ENCODE measurements around the gene EIF4E2. TPM values are rescaled to one million over a fixed set of nuclear protein-coding genes. Genes with fewer than 3 reads are reported as not detected.

EIF4E2 gene
- total RNA-seq, 1 donor from 2014 or later: 97.0 TPM

- H3K9me3 Mint-ChIP-seq: no peaks in the 10 kb centered on the region
- no peaks in the 10 kb centered on the region for H4K20me1 ChIP-seq (ENCODE audit: low read depth)
- no peaks in the 10 kb centered on the region for H3K36me3 ChIP-seq
- H3K4me3 ChIP-seq: no peak overlapping the region
- H3K27ac Mint-ChIP-seq: no peak overlapping the region
- H3K9me3 ChIP-seq (ENCODE audit: low read depth): no peaks in the 10 kb centered on the region
- H2AFZ ChIP-seq (replicated peaks): no peak overlapping the region
- H3K27ac ChIP-seq: no peak overlapping the region
- peaks cover 3% of the 10 kb centered on the region for H3K27me3 Mint-ChIP-seq (ENCODE audit: insufficient read depth, low read depth)
- H3K4me1 Mint-ChIP-seq: peaks cover 25% of the 10 kb centered on the region
- peaks cover 16% of the 10 kb centered on the region for H3K4me1 ChIP-seq
- peaks cover 3% of the 10 kb centered on the region for H3F3A ChIP-seq (ENCODE audit: low read depth)
- H3K9ac ChIP-seq: no peak overlapping the region
- no peaks in the 10 kb centered on the region for H3K79me2 ChIP-seq (ENCODE audit: low read depth)
- DNase-seq (ENCODE audit: low spot score): no peak
- TF ChIP-seq, protein P1, sequence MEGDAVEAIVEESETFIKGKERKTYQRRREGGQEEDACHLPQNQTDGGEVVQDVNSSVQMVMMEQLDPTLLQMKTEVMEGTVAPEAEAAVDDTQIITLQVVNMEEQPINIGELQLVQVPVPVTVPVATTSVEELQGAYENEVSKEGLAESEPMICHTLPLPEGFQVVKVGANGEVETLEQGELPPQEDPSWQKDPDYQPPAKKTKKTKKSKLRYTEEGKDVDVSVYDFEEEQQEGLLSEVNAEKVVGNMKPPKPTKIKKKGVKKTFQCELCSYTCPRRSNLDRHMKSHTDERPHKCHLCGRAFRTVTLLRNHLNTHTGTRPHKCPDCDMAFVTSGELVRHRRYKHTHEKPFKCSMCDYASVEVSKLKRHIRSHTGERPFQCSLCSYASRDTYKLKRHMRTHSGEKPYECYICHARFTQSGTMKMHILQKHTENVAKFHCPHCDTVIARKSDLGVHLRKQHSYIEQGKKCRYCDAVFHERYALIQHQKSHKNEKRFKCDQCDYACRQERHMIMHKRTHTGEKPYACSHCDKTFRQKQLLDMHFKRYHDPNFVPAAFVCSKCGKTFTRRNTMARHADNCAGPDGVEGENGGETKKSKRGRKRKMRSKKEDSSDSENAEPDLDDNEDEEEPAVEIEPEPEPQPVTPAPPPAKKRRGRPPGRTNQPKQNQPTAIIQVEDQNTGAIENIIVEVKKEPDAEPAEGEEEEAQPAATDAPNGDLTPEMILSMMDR (IDR thresholded peaks at IDR 0.05): no peak
- TF ChIP-seq EZH2phosphoT487 (IDR thresholded peaks at IDR 0.05) (no peak), EZH2 (IDR thresholded peaks at IDR 0.05) (no peak)
- no peak overlapping the region for H3K4me3 Mint-ChIP-seq
- no peaks in the 10 kb centered on the region for H3K36me3 Mint-ChIP-seq
- H3K4me2 ChIP-seq: no peak overlapping the region
- no peaks in the 10 kb centered on the region for H3K27me3 ChIP-seq
These were observed 11.8 kb upstream of the EIF4E2 start for GRCh38 chr2:232538671-232539070.

DNA sequence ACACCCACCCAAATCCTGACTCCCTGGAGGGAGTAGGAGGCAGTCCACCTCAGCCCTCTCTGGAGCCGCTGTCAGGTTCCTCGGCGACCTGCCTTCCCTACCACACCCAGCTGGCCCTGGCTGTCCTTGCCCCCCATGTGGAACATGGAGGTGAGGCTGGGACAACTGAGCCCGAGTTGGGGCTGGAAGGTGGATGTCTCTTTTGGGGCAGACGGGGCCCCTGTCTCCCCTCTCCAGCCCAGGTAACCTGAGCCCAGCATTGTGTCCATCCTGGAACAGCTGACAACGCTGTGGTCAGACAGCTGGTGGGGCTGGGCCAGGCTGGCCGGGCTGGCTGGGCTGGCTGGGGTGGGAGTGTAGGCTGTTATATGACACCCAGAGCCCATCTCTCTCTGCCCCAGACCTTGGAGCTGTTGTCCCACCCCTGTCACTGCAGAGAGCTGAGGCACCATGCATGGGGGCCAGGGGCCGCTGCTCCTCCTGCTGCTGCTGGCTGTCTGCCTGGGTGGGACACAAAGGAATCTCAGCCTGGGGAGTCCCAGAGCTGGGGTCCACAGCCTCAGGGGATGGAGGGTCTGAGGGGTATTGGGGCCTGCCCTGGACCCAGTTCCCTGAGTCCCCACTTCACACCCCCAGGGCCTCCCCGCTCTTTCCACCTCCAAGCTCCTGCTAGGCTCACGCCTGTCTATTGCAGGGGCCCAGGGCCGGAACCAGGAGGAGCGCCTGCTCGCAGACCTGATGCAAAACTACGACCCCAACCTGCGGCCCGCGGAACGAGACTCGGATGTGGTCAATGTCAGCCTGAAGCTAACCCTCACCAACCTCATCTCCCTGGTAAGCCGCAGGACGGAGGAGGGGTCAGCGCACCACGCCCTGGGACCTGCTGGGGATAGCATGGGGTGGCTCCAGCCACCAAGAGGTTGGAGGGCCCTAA, 10.9 kb upstream of the EIF4E2 start, which contains the start of gene CHRNG:
TSS of gene CHRNG (plus strand) at position 395 of the 934 bp plus-strand sequence. CDS start at position 451, 56 bp downstream.
- Mint-ChIP-seq H3K9me3 (no peaks in the 10 kb centered on the region), H3K4me1 (peaks cover 16% of the 10 kb centered on the region), H3K27ac (no peak within 1 kb of the TSS), H3K36me3 (no peaks in the 10 kb centered on the region), H3K27me3 (ENCODE audit: insufficient read depth, low read depth) (no peaks in the 10 kb centered on the region), H3K4me3 (no peak within 1 kb of the TSS)
- Histone ChIP-seq H2AFZ (replicated peaks) (no peak within 1 kb of the TSS), H3K4me2 (peak within 1 kb of the TSS; percentile 27), H3K9me3 (ENCODE audit: low read depth) (no peaks in the 10 kb centered on the region), H3K79me2 (ENCODE audit: low read depth) (no peaks in the 10 kb centered on the region), H4K20me1 (ENCODE audit: low read depth) (no peaks in the 10 kb centered on the region), H3F3A (ENCODE audit: low read depth) (peaks cover 3% of the 10 kb centered on the region), H3K4me3 (no peak within 1 kb of the TSS), H3K27me3 (no peaks in the 10 kb centered on the region), H3K36me3 (no peaks in the 10 kb centered on the region), H3K9ac (no peak within 1 kb of the TSS), H3K27ac (no peak within 1 kb of the TSS), H3K4me1 (peaks cover 8% of the 10 kb centered on the region)
- TF ChIP-seq EZH2 (IDR thresholded peaks at IDR 0.05) (no peak), EZH2phosphoT487 (IDR thresholded peaks at IDR 0.05) (no peak)
- TF ChIP-seq, protein P1 (IDR thresholded peaks at IDR 0.05): no peak
- peak; percentile 28 for DNase-seq (ENCODE audit: low spot score)

DNA sequence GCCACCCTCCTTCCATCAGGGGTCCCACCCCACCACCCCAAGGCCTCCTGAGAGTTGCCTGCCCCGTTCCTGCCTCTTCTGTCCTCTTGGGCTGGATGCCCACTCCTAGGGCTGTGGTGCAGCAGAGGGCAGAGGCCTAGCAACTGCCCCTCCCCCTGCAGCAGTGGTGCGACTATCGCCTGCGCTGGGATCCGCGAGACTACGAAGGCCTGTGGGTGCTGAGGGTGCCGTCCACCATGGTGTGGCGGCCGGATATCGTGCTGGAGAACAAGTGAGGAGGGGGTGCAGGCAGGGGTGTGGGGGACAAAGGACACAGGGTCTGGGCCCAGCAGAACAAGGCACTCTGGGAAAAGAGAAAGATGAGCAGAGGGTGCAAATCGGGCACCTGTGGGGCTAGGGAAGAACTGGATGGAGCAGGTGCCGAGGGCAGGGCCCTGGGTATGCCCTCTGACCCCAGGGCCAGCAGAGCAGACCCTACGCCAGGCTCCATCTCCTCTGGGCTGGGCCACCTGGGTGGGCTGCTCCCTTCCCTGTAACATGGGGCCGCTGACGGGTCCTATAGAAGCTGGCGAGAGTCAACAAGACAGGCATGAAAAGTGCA, 9.9 kb upstream of the EIF4E2 start:
- no peaks in the 10 kb centered on the region for H3K36me3 Mint-ChIP-seq
- H3K4me3 ChIP-seq: no peak overlapping the region
- no peak overlapping the region for H3K27ac Mint-ChIP-seq
- H3K36me3 ChIP-seq: no peaks in the 10 kb centered on the region
- H3K9me3 Mint-ChIP-seq: no peaks in the 10 kb centered on the region
- H3K4me1 Mint-ChIP-seq: peaks cover 12% of the 10 kb centered on the region
- no peak overlapping the region for H3K27ac ChIP-seq
- H3K27me3 Mint-ChIP-seq (ENCODE audit: insufficient read depth, low read depth): no peaks in the 10 kb centered on the region
- no peaks in the 10 kb centered on the region for H3K9me3 ChIP-seq (ENCODE audit: low read depth)
- H3K9ac ChIP-seq: no peak overlapping the region
- no peaks in the 10 kb centered on the region for H3K27me3 ChIP-seq
- no peak overlapping the region for H3K4me2 ChIP-seq
- H3F3A ChIP-seq (ENCODE audit: low read depth): peaks cover 3% of the 10 kb centered on the region
- no peak for DNase-seq (ENCODE audit: low spot score)
- no peaks in the 10 kb centered on the region for H3K79me2 ChIP-seq (ENCODE audit: low read depth)
- H3K4me3 Mint-ChIP-seq: no peak overlapping the region
- H4K20me1 ChIP-seq (ENCODE audit: low read depth): no peaks in the 10 kb centered on the region
- peaks cover 7% of the 10 kb centered on the region for H3K4me1 ChIP-seq
- TF ChIP-seq EZH2phosphoT487 (IDR thresholded peaks at IDR 0.05): no peak
- no peak for TF ChIP-seq EZH2 (IDR thresholded peaks at IDR 0.05)
- TF ChIP-seq, protein P1 (IDR thresholded peaks at IDR 0.05): no peak
- H2AFZ ChIP-seq (replicated peaks): no peak overlapping the region
